ENCODE measurements around the gene PAK3.

- TF ChIP-seq POLR2A (IDR thresholded peaks at IDR 0.05; ENCODE audit: low read length) (no peak), GATA1 (IDR thresholded peaks at IDR 0.05; ENCODE audit: low read depth, low read length) (no peak)
Observed at GRCh38 chrX:111071542-111072277, 24.3 kb upstream of the PAK3 start.
